Measurements from ENCODE around the gene MZF1. TPM values are rescaled to one million over a fixed set of nuclear protein-coding genes. Genes with fewer than 3 reads are reported as not detected.

MZF1 gene
- total RNA-seq, 4 donors from 2014 or later: 6.8 to 21.5 (median 15.1) TPM

DNA sequence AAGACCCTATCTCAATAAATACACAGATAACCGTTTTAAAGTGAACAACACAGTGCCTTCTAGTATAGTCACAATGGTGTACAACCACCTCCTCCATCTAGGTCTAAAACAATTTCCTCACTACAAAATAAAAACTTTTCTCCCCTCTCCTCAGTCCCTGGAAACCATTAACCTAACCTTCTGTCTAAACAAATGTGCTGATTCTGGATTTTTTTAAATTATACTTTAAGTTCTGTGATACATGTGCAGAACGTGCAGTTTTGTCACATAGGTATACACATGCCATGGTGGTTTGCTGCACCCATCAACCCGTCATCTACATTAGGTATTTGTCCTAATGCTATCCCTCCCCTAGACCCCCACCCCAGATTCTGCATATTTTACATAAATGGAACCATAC, 43.7 kb downstream of the MZF1 start:
- intact Hi-C loops (cut with DNase I; ENCODE audit: low total_unique reads) (no loop called here), in situ Hi-C loops (cut with MboI; ENCODE audit: low sequenced_read_pairs in 4 of 4) (no loop called here)
- Histone ChIP-seq H3K36me3 (no peaks in the 10 kb centered on the region), H3K4me1 (no peaks in the 10 kb centered on the region), H3K27me3 (peaks cover 0 to 3% (median 2%) of the 10 kb centered on the region in 3 donors), H3K27ac (no peak overlapping the region), H3K4me3 (no peak overlapping the region), H3K9me3 (no peaks in the 10 kb centered on the region)
- ATAC-seq: no peak
- no peak for TF ChIP-seq POLR2A (IDR thresholded peaks at IDR 0.05)
- TF ChIP-seq, protein P1, sequence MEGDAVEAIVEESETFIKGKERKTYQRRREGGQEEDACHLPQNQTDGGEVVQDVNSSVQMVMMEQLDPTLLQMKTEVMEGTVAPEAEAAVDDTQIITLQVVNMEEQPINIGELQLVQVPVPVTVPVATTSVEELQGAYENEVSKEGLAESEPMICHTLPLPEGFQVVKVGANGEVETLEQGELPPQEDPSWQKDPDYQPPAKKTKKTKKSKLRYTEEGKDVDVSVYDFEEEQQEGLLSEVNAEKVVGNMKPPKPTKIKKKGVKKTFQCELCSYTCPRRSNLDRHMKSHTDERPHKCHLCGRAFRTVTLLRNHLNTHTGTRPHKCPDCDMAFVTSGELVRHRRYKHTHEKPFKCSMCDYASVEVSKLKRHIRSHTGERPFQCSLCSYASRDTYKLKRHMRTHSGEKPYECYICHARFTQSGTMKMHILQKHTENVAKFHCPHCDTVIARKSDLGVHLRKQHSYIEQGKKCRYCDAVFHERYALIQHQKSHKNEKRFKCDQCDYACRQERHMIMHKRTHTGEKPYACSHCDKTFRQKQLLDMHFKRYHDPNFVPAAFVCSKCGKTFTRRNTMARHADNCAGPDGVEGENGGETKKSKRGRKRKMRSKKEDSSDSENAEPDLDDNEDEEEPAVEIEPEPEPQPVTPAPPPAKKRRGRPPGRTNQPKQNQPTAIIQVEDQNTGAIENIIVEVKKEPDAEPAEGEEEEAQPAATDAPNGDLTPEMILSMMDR (IDR thresholded peaks at IDR 0.05 in 4 of 5, conservative IDR thresholded peaks at IDR 0.05 in 1 of 5): no peak
- DNase-seq: no peak

DNA sequence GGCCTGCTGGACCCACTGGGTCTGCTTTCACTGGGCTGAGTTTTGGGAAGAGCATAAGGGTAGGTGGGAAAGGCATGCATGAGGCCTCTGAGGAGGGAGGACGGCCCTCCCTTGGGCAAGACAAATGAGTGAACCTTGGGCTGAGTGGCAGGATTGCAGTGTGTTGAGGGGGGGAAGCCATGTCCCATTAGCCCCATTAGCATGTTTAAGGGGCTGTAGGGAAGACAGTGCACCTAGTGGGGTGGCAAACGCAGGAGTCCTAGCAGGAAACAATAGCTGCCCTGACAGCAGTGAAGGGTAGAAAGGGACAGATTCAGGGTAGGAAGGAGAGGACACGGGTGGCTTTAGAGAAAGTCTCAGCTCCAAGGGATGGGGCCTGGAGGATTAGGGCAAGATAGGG, 50.4 kb downstream of the MZF1 start:
- in situ Hi-C loops (cut with MboI; ENCODE audit: low sequenced_read_pairs in 4 of 4) (no loop called here), intact Hi-C loops (cut with DNase I; ENCODE audit: low total_unique reads) (no loop called here)
- H3K36me3 ChIP-seq: no peaks in the 10 kb centered on the region
- peaks cover 16 to 19% of the 10 kb centered on the region in 2 donors for H3K4me1 ChIP-seq
- ATAC-seq (no peak), DNase-seq (no peak)
- H3K27me3 ChIP-seq: no peaks in the 10 kb centered on the region
- H3K27ac ChIP-seq: no peak overlapping the region
- TF ChIP-seq, protein P1 (IDR thresholded peaks at IDR 0.05 in 4 of 5, conservative IDR thresholded peaks at IDR 0.05 in 1 of 5): no peak
- TF ChIP-seq POLR2A (IDR thresholded peaks at IDR 0.05): no peak
- no peaks in the 10 kb centered on the region for H3K9me3 ChIP-seq
- H3K4me3 ChIP-seq: no peak overlapping the region

DNA sequence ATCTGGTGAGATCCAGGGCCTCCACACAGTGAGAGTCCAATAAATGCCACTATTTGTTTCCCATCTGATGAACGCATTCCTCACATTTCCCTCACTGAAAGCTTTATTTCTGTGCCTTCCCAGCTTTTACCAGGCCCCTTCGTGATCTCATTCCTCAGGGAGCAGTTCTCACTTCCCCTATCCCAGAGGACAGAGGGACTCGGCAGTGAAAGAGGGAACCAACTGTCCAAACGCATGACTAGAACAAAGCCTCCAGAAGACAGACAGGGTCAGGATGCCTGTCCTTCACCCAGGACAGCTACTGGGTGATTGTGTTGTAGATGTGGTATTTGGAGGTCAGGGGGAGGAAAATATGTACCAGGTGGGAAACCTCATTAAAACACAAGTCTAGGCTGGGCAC, 51.5 kb downstream of the MZF1 start:
- no peak overlapping the region for H3K4me3 ChIP-seq
- no peaks in the 10 kb centered on the region for H3K27me3 ChIP-seq
- TF ChIP-seq, protein P1 (IDR thresholded peaks at IDR 0.05 in 4 of 5, conservative IDR thresholded peaks at IDR 0.05 in 1 of 5): no peak
- TF ChIP-seq POLR2A (IDR thresholded peaks at IDR 0.05): no peak
- DNase-seq (no peak), ATAC-seq (no peak)
- H3K4me1 ChIP-seq: peaks cover 20 to 23% of the 10 kb centered on the region in 2 donors
- peaks cover 0 to 9% of the 10 kb centered on the region in 2 donors for H3K36me3 ChIP-seq
- H3K9me3 ChIP-seq: no peaks in the 10 kb centered on the region
- H3K27ac ChIP-seq: no peak overlapping the region
- in situ Hi-C loops (cut with MboI; ENCODE audit: low sequenced_read_pairs in 4 of 4): no loop called here
- intact Hi-C loops (cut with DNase I; ENCODE audit: low total_unique reads): no loop called here

DNA sequence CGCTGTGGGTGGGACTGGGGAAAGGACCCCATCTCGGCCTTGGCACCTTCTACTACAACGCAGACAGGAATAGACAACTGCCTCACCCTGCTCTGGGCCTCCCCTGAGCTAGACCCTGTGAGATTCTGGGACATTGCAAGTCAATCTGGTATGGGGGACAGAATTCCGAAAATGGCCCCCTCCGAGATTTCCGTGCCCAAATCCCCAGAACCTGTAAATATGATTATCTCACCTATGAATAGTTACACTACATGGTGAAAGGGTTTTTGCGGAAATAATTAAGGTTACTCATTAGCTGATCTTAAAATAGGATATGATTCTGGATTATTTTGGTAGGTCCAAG, 52.9 kb downstream of the MZF1 start:
- peak overlapping the region; percentile 84 to 96 (median 94) for H3K27ac ChIP-seq
- peaks cover 0 to 15% of the 10 kb centered on the region in 2 donors for H3K36me3 ChIP-seq
- H3K4me3 ChIP-seq: peak overlapping the region; percentile 69 to 88 (median 80)
- H3K9me3 ChIP-seq: no peaks in the 10 kb centered on the region
- ATAC-seq (no peak), DNase-seq (no peak)
- in situ Hi-C loops (cut with MboI; ENCODE audit: low sequenced_read_pairs in 4 of 4) (no loop called here), intact Hi-C loops (cut with DNase I; ENCODE audit: low total_unique reads) (no loop called here)
- TF ChIP-seq POLR2A (IDR thresholded peaks at IDR 0.05): no peak
- TF ChIP-seq, protein P1 (IDR thresholded peaks at IDR 0.05 in 4 of 5, conservative IDR thresholded peaks at IDR 0.05 in 1 of 5): no peak
- peaks cover 31 to 33% of the 10 kb centered on the region in 2 donors for H3K4me1 ChIP-seq
- H3K27me3 ChIP-seq: no peaks in the 10 kb centered on the region

All from gastrocnemius medialis (tissue), 4 donors.